GM19238 (cell line): ENCODE results near the gene KIF12.
"Not testable (repeated sequence)": the region's sequence is repeated elsewhere in the genome, so short reads cannot be mapped to it uniquely, and the experiment has no call there.

Source experiments
- DNase-seq: peaks from one replicate; pipeline ENCODE4 v3.0.0; 2011; ENCODE audit warnings: low spot score; ENCODE audit not compliant: insufficient read length

KIF12 gene

DNA sequence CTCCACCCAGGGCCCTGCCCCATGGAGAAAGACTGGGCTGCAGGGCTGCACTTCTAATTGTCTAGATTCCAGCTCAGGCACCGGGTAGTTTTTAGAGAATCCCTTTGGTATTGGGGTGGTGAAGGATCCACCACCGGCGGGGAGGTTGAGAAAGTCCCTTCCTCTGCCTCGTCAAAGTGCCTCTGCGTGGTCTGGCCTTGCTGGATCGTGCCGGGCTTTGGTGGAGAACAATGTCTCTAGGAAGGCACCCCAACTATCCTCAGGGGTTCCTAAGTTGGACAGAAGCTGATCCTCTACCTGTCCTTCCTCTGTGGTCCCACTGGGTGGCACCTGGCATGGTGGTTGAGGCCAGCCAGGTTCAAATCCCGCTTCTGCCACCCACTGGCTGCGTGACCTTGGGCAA lies 13.7 kb downstream of the KIF12 start:
- no peak for DNase-seq

DNA sequence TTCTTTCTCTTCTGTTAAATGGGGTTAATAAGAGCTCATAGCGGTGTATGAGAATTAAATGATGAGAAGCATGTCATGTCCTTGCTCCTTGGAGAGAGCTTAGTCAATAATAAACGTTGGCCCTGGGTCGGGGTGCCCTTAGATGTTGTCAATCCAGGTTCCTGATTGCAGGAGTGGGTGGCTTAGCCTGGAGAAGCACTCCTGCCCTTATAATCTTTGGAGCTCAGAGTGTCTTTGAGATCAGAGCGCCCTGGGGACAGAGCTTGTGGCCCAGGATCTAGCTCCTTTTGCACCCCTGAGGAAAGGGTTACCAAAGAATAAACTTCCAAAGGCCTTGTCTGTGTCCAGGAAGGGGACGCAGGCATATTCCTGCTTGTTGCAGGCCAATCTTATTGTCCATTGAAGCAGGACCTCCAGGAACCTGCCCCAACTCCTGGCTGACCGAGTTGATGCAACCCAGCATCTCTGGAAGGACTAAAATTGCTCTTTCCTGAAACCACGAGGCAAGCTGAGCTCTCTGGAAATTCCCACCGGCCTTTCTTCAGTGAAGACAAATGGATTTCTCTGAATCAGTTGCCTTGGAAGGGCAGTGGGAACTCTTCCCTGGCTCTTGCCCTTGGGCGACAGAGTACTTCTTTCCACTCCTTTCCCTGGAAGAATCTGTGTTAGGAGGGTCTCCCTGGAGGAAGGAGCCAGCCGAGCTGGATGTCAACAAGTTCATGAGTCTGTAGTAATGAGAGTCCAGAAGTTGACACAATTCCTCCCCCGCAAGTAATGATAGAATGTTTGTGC lies 14.6 kb downstream of the KIF12 start:
- no peak for DNase-seq

DNA sequence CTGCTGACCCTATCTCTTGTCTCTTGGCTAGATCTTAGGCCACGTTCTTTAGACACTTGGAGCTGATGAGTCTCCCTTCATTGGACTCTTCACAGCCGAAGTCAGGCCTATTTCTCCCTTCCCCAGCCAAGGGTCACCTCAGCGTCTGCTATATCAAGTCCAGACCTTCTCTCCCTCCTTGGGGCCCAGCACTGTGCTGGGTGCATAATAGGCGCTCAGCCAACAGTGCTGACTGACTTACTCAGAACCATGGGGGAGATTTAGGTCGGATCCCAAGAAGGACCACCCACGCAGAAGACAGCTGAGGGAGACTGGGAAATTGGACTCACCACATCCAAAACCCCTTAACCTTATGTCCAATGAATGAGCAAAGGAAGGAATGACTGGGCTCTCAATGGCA lies 15.4 kb downstream of the KIF12 start:
- DNase-seq: no peak

DNA sequence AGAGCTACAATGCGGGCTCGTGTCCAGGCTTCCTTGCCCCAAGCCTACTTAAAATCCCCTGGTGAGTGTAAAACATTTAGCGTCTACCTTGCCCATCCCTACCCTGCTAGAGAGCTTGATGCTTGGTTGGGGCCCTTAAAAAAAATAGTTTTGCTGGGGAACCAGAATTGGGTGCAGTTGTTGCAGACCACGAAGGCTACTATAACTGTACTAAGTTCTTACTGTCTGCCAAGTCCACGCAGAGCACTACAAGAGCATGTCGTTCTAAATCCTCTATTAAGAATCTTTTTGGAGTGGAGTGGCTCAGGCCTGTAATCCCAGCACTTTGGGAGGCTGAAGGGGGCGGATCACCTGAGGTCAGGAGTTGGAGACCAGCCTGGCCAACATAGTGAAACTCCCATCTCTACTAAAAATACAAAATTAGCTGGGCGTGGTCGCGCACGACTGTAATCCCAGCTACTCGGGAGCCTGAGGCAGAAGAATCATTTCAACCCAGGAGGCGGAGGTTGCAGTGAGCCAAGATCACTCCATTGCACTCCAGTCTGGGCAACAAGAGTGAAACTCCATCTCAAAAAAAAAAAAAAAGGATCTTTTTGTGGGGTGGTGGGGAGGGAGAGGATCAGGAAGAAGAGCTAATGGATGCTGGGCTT lies 16.2 kb downstream of the KIF12 start:
- not testable (repeated sequence) for DNase-seq

DNA sequence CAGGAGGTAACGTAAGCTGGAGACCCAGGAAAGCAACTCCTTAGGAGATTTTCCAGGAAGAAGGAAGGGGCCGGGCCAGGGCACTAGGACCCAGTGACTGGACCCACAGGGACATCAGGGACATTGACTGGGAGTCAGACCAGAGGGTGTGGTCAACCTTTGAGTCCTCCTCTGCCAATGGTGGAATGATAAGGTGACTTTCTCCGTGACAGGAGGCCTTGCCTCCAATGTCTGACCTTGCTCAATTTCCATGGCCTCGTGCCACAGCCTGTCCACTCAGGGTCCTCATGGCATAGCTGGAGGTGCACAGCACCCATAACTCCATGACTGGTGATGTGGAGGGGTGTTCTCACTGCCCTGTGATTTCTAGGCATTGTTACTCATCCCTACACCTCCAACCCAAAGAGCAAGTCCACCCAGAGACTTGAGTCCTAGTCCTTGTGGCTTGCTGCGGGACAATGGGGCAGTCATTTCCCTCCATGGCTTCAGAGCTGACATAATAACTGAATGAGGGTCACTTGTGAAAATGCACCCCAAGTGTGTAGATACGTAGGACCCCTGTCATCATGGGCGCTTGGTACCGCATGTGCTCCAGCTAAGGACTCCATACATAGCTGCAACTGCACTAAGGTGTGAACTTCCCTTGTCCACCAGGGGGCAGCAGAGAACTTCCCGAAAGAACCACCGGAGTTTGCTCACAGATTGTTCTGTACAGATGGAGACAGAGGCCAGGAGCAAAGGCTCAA lies 16.9 kb downstream of the KIF12 start:
- peak; percentile 69 for DNase-seq

DNA sequence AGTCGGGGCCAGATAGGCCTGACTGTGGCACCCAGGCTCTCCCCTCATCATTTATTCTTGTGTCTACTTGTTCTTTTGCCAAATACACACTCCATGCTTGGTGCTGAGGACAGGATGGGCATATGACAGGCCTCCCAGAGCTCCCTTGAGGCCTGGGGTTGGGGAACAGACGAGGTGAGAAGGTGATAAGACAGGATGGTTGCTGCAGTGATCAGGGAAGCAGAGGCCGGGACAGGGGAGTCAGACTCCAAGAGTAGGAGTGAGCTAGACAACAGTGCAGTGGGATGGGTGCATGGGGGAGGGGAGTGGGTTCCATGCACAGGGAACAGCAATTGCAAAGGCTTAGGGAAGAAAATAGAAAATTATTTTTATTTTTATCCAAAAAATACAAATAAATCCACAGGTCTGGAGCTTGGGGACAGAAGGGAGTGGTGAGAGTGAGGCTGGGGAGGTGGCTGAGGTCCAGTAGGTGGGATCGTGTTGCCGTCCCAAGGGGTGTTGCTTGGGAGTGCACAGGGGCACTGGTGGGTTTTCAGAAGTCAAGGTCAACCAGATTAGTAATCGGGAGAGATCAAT lies 17.6 kb downstream of the KIF12 start:
- no peak for DNase-seq

DNA sequence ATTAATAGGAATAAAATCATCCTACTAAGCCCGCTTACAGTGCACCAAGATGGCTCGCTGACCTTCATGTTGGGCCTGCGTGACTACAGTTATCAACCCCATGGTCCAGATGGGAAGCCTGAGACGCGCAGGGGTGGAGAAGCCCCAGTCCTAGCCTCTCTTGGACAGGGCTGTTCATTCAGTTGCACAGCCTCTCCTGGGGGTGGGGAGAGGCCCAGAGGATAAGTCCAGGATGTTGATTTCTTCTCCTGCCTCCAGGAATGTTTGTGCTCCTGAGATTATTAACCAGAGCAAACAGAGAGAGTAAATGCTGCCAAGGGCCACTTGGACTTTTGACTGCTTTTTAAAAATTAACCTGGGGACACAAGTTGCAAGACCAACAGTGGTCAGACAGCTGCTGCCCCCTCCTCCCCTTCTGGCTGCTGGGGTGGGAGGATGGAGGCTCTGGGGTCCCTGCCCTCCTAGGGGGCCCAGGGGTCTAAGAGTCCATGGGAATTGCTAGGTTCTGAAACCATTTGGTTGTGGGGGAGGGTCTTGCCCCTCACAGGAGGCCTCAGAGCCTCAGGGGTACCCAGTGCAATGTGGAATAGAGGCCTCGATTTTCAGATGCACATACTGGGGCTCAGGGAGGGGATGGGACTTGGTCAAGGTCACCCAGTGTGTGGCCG lies 18.2 kb downstream of the KIF12 start:
- DNase-seq: no peak

DNA sequence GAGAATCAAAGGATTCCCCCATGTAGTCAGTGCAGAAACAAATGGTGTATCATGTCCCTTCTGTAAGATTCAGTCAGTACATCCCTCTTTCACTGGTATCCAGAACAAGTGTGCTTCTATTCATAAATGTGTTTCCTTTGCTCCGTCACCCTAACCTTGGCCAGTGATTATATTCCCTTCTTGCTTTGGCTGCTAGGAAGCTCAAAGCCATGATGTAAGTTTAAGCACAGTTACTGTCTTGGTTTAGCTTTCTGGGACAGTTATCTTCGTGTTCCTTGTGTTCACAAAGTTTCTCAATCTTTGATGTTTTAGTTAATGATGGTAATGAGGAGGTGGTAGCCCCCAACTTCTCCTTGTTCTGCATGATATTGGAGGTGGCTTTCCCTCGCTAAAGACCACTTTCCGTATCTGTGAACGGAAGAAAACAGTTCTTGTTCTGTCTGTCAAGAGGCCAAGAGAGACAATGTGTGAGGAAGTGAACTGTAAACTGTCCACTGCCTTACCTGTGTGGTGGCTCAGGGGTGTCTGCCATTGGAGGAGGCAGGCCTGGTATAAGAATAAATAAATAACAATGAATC lies 18.8 kb downstream of the KIF12 start:
- no peak for DNase-seq

DNA sequence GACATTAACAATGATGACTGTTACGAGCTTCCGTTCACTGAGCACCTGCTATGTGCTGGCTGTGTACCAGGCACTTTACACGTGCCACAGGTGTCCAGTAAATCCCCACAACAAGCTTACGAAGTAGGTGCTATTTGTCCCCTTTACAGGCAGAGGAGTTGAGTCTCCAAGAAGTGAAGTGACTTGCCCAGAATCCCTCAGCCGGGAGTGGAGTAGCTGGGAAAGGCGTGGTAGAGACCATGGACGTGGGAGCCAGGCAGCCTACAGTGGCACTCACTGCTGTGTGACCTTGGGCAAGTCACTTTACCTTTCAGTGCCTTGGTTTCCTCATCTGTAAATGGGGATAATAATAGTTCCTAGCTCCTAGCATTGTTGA lies 20.3 kb downstream of the KIF12 start:
- DNase-seq: no peak

DNA sequence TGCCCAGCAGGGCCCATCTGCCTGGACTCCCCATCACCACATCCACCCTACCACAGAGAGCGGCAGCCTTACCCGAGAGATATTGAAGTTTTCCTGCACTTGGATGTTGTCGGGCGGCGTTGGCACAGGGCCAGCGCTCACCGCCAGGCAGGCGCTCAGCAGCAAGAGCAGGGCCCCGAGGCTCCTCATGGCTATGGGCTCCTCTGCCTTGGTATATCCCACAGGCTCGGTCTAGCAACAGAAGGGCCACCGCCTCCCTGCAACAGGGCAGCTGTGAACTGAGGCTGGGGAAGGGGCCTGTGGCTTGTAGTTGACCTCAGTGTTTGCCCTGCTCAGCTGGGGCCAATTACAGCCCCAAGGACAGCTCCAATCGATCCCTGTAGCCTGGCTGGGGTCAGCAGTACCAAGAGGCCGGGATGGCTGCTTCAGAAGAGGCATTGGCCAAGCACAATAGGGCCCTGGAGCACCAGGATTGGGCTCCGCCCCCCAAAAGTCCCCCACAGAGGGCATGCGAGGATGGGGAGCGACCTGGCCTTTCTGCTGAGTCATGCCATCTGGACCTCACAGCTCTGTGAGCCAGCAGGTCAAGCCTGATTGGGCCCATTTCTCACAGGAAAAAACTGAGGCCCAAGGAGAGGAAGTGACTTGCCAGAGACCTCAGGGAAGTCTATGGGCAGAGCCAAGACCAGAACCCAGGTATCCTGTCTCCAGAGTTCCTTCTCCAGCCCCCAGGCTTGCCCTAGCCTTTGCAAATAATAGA lies 20.9 kb downstream of the KIF12 start, which contains the start of gene AMBP:
Gene AMBP, minus strand, starts transcription at position 280 of the 760 bp plus-strand sequence. Its CDS starts 91 bp downstream, at position 189.
- DNase-seq: no peak

DNA sequence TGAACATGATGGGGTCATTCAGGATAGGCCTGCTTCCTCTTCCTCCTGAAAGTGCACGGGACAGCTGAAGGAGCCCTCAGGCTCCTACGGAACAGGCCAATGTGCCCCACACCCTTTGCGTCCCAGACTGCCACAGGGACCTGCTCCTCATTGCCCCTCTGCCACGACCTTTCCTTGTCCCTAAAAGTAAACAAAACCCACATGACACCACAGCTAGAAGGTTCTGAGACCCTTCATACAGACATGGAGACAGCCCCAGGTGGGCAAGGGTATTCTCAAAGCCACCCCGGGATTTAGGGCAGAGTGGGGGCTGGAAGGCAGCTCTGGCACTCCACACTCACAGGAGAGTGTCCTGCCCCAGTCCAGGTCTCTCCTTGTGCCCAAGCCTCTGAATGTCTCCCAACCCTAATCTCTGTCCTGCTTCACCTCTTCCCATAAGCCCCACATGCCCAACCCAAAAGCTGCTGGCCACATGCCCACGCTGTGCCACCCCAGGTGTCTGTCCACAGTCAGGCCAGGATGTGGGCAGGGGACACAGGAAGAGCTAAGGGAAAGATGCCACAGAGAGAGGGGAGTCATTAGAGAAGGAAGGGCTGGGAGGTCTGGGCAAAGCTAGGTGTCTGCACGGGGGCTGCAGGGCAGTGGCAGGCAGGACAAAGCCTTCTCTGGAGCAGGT lies 21.8 kb downstream of the KIF12 start:
- no peak for DNase-seq

DNA sequence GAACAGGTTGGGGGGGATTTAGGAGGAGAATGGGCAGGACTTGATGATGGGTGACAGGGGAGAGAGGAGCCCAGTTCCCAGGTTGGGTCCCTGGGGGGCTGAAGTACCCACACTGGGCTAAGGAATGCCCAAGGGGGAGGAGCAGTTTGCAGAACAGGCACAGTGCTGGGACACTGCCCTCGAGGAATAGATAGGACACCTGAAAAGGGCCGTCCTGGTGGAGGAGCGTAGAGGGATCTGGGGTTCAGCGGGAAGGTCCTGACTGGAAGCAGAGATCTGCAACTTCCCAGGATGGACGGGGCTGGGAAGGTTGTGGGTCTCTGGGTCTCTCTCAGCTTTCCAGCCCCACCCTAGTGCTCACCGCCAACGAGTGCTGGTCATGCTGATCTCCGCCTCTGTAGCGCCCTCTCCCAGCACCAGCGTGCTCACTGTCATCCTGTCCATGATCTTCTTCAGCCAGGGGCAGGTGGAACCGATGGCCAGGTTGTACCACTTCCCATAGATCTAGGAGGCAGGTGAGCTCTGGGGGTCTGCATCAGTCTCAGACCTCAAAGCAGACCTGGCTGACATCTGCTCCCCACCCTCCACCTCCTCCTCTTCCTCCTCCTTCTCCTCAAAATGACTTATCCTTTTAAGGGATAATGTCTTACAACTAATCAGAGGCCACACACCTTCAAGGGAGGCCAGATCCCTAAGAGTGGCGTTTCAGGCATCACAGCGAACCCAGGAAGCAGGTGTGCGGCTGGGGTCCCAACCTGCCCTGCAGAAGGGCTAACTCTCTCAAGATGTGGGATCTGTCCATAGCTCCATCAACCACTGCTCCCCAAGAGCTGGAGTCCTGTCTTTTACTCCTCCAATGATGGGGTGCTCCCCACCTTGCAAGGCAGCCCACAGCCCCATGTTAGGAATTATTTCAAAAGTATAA lies 22.6 kb downstream of the KIF12 start:
- DNase-seq: no peak

DNA sequence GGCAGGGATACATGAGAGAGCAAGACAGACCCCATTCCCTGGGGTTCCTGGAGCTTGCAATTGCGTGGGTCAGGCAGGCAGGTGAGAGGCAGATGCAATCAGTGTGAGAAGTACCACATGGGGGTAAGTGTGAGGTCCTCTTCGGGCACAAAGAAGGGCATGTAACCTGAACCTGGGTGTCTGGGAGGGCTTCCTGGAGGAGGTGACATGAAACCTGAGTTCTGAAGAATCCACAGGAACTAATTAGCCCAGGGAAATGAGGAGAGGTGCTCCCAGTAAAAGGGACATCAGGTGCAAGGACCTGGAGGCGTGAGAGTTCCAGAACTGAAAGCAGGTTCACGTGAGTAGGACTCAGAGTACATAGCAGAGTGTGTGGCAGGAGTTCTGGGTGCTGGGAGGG lies 23.5 kb downstream of the KIF12 start:
- no peak for DNase-seq

DNA sequence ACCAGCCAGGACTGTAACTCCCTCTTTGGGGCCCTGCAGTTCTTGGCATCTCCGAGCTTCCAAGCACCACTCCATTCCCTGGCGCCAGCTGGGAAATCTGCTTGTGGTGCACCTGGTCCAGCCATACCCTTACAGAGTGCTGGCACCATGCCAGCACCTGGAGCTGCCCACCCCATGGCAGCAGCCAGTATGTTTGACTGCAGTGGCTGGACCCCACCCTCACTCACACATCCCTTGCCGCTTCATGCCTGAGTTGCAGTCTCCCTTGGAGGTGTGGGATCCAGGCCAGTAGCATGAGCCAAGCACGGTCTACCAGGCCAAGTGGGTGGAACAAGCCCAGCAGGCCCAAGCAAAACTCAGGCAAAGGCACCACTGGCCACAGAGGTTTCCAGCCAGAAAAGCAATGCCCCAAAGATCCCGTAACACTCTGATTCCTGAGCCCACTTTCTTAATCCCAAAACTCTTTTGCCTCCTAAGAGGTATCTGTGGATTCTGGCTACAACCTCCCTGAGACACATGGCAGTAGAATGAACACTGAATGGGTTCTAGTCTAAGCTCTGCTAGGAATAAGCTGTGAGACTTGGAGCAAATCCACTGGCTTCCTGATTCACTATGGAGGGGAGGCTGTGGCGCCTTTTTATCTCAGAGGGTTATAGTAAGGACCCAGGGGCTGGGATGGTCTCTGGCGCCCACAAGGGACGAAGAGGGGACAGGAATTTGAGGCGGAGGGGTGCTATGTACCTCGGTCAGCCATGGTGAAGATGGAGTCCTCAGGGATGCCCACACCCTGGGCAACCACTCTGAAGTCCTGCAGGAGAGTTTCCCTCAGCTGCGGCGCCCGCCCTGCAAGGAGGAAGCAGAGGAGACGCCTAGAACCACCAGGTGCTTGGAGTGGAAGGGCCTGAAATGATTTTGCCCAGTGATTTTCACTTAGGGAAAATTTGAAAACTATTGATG lies 26.6 kb downstream of the KIF12 start:
- DNase-seq: no peak

DNA sequence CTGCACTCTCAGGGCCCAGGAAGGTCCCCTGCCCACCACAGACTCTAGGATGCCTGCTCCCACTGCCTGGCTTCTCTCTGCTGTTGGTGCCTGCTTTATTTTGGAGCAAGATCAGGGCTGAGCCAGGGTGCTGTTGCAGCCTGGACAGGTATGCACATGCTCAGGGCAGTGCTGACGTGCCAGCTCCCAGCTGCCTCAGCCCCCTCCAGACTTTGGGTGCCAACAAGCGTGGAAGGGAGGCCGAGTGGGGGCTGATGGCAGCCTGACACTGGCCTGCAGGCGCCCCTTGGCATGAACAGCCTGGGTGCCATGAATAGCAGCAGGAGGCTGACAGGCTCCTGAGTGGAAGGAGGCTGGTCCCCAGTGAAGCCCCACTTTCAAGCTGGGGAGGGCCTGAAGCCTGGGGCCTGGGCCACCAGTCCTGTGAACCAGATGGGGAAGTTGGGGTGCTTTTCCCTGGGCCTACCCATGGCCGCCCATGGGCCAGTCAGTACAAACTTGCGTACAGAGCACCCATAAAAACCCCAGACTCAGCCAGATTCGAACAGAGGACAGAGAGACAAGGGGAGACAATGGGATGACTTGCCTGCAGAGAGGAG lies 27.8 kb downstream of the KIF12 start:
- DNase-seq: no peak

DNA sequence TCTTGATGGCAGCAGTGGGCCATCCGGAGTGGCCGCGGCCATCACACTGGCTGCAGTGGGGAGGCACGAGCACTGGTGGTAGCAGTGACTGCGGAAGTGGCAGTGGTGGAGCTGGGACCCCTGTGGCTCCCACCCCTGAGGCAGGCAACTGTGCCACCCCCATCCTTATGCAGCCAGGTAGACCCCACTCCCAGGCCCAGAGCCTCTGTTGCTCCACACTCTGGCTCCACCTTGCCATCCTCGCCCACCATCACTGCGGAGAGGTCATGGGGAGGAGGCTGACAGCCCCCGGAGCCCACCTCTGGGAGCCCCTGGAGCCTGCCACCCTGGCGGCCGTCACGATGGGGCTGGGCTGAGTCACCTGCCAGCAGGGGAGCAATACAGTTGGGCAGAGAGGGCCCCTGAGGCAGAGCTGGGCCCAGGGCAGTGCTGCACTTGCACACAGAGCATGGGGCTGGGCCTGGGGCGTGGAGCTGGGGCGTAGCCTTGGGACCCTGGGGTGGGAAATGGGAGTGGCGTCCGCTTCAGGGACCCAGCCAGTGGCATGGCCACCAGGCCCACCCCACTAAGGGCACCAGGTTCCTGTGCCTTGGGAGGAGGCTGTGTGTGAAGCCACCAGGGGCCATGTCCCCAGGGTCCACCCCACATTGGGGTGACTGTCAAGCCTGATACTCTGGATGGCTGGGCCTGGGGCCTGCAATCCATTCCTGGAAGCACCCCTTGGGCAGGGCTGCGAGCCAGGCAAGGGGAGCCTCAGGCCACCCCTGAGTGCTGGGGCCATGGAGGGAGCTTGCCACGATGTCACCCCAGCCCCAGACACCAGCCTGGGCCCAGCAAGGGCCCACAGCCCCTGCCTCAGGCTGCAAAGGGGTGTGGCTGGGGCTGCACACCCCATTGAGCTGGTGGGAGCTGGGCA lies 28.6 kb downstream of the KIF12 start:
- DNase-seq: no peak
